Nephron progenitor cell (in vitro differentiated cells): ENCODE measurements around the gene PRRG1.

Source experiments
- DNase-seq: peaks from one replicate; pipeline ENCODE4 v3.0.0; 2021
- H3K27ac Mint-ChIP-seq: 2 replicates; pipeline ENCODE4 v1.8.0; 2021; ENCODE audit warnings: mild to moderate bottlenecking, moderate library complexity, mixed read lengths
- H3K27me3 Mint-ChIP-seq: 2 replicates; pipeline ENCODE4 v1.8.0; 2021; ENCODE audit warnings: mild to moderate bottlenecking, low read depth, mixed read lengths; ENCODE audit not compliant: poor library complexity
- H3K36me3 Mint-ChIP-seq: 2 replicates; pipeline ENCODE4 v1.8.0; 2021; ENCODE audit warnings: low read depth, mixed read lengths
- H3K4me1 Mint-ChIP-seq: 2 replicates; pipeline ENCODE4 v1.8.0; 2021; ENCODE audit warnings: mixed read lengths
- H3K4me3 Mint-ChIP-seq: 2 replicates; pipeline ENCODE4 v1.8.0; 2021; ENCODE audit warnings: mild to moderate bottlenecking, moderate library complexity, mixed read lengths
- H3K9me3 Mint-ChIP-seq: 2 replicates; pipeline ENCODE4 v1.8.0; 2021; ENCODE audit warnings: mild to moderate bottlenecking, moderate library complexity, mixed read lengths
- CTCF ChIP-seq: fragments of 200-600 bp; sonication (generic); IDR thresholded peaks from 2 replicates; pipeline ENCODE4 v1.5.0; 2021; ENCODE audit warnings: antibody characterized with exemption

PRRG1 gene

DNA sequence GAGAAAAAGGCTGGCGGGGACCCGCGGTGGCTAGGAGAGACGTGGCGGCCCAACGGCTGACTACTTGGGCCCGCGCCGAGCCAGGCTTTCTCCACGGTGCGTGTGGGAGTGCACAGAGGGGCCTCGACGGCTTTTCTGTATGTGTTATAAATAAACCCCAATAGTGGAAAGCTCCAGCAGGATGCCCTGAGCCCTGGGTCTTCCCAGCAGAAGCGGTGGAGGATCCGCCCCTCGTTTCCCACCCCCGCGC lies 268 bp upstream of the PRRG1 start:
- H3K27ac Mint-ChIP-seq: no peak overlapping the region
- peak overlapping the region; percentile 91 for H3K4me3 Mint-ChIP-seq
- H3K36me3 Mint-ChIP-seq: no peaks in the 10 kb centered on the region
- H3K9me3 Mint-ChIP-seq: peaks cover 16% of the 10 kb centered on the region
- no peak for DNase-seq
- TF ChIP-seq CTCF: no peak
- peaks cover 11% of the 10 kb centered on the region for H3K4me1 Mint-ChIP-seq
- peaks cover 4% of the 10 kb centered on the region for H3K27me3 Mint-ChIP-seq

DNA sequence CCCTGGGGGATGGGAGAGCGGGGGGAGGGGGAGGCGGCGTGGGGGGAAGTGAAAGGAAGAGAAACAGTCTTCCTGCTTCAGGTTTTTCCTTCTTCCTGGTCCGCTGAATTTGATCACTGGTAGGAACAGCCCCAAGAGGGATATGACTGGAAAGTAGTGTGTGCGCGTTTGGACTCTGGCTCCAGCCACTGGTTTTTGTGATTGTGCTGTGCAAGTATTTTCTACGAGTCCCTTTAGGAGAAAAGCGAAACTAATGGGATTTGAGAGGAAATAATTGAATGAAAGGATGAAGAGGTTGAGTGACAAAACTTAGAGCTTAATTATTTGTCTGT lies 836 bp downstream of the PRRG1 start:
- Mint-ChIP-seq H3K4me1 (peaks cover 11% of the 10 kb centered on the region), H3K27me3 (peaks cover 4% of the 10 kb centered on the region), H3K4me3 (peak overlapping the region; percentile 91), H3K36me3 (peaks cover 4% of the 10 kb centered on the region), H3K9me3 (peaks cover 23% of the 10 kb centered on the region), H3K27ac (no peak overlapping the region)
- no peak for TF ChIP-seq CTCF
- no peak for DNase-seq

DNA sequence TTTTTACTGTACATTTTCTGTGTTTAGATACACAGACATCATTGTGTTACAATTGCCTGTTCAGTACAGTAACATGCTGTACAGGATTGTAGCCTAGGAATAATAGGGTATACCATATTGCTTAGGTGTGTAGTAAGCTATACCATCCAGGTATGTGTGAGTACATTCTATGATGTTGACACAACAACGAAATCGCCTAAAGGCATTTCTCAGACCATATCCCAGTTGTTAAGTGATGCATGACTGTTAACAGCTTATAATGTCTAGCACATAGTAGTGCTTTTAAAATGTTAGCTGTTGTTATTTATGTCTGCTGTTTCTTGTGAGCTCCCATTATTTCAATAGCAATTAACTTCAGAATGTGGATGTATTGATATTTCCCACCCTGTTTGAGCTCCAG lies 4.5 kb downstream of the PRRG1 start:
- peaks cover 47% of the 10 kb centered on the region for H3K9me3 Mint-ChIP-seq
- peaks cover 11% of the 10 kb centered on the region for H3K4me1 Mint-ChIP-seq
- H3K27ac Mint-ChIP-seq: no peak overlapping the region
- TF ChIP-seq CTCF: no peak
- DNase-seq: no peak
- H3K36me3 Mint-ChIP-seq: peaks cover 26% of the 10 kb centered on the region
- H3K27me3 Mint-ChIP-seq: no peaks in the 10 kb centered on the region
- H3K4me3 Mint-ChIP-seq: no peak overlapping the region

GRCh38 chrX:37357436-37357835 lies 8.3 kb downstream of the PRRG1 start:
- Mint-ChIP-seq H3K27ac (no peak overlapping the region), H3K9me3 (peaks cover 64% of the 10 kb centered on the region), H3K36me3 (peaks cover 50% of the 10 kb centered on the region), H3K4me3 (no peak overlapping the region), H3K27me3 (no peaks in the 10 kb centered on the region), H3K4me1 (no peaks in the 10 kb centered on the region)
- DNase-seq: no peak
- TF ChIP-seq CTCF: no peak

GRCh38 chrX:37361596-37361995 lies 12.4 kb downstream of the PRRG1 start:
- DNase-seq: no peak
- Mint-ChIP-seq H3K4me1 (no peaks in the 10 kb centered on the region), H3K9me3 (peaks cover 62% of the 10 kb centered on the region), H3K36me3 (peaks cover 45% of the 10 kb centered on the region), H3K4me3 (no peak overlapping the region), H3K27ac (no peak overlapping the region), H3K27me3 (no peaks in the 10 kb centered on the region)
- no peak for TF ChIP-seq CTCF

DNA sequence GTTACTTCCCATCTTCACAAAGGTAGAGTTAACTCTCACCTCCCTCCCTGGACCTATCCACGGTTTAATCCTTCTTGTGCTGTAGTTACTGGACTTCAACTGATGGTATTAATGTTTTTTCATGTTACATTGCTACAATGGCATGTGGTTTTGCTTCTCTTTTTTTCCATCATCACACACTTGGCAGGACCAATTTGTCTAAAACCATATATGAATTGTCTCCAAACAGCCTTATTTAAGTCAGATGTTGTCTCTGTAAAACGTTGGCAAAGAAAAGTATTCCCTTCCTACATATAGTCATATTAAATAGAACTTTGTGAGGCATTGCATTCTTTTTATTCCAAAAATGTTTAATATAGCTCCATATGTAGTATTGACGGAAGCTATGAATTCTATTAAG lies 15.5 kb downstream of the PRRG1 start:
- DNase-seq: no peak
- Mint-ChIP-seq H3K4me3 (no peak overlapping the region), H3K36me3 (peaks cover 27% of the 10 kb centered on the region), H3K27me3 (no peaks in the 10 kb centered on the region), H3K27ac (no peak overlapping the region), H3K9me3 (peaks cover 50% of the 10 kb centered on the region), H3K4me1 (no peaks in the 10 kb centered on the region)
- TF ChIP-seq CTCF: no peak
